Smooth muscle cell (in vitro differentiated cells): ENCODE measurements around the gene MDFI. TPM values are rescaled to one million over a fixed set of nuclear protein-coding genes. Genes with fewer than 3 reads are reported as not detected.

Experiments
- DNase-seq: peaks from one replicate; lab custom pipeline; 2025; ENCODE audit not compliant: unreplicated experiment; lab: John Stamatoyannopoulos, UW
- H2AFZ ChIP-seq: fragments of 200-600 bp; sonication (generic); 2 replicates; pipeline ENCODE4 v1.6.0; 2016; ENCODE audit warnings: antibody characterized with exemption, low read depth, mild to moderate bottlenecking
- H3F3A ChIP-seq: fragments of 200-600 bp; sonication (generic); 2 replicates; pipeline ENCODE4 v1.6.0; 2017; ENCODE audit warnings: antibody characterized with exemption, low read depth
- H3K27ac ChIP-seq: fragments of 200-600 bp; sonication (generic); 2 replicates; pipeline ENCODE4 v1.5.1; 2016; ENCODE audit warnings: low read depth, mild to moderate bottlenecking
- H3K27me3 ChIP-seq: fragments of 200-600 bp; sonication (generic); 2 replicates; pipeline ENCODE4 v1.6.1; 2016; ENCODE audit warnings: low read depth, mild to moderate bottlenecking
- H3K36me3 ChIP-seq: fragments of 200-600 bp; sonication (generic); 2 replicates; pipeline ENCODE4 v1.5.1; 2016; ENCODE audit warnings: low read depth
- H3K4me1 ChIP-seq: fragments of 200-600 bp; sonication (generic); 2 replicates; pipeline ENCODE4 v1.5.1; 2016; ENCODE audit warnings: low read depth
- H3K4me2 ChIP-seq: fragments of 200-600 bp; sonication (generic); 2 replicates; pipeline ENCODE4 v1.6.0; 2016; ENCODE audit warnings: mild to moderate bottlenecking
- H3K4me3 ChIP-seq: fragments of 200-600 bp; sonication (generic); 2 replicates; pipeline ENCODE4 v1.5.1; 2016; ENCODE audit warnings: mild to moderate bottlenecking
- H3K79me2 ChIP-seq: fragments of 200-600 bp; sonication (generic); 2 replicates; pipeline ENCODE4 v1.6.0; 2016; ENCODE audit warnings: low read depth, mild to moderate bottlenecking
- H3K9ac ChIP-seq: fragments of 200-600 bp; sonication (generic); 2 replicates; pipeline ENCODE4 v1.6.0; 2016; ENCODE audit warnings: low read depth
- H3K9me3 ChIP-seq: fragments of 200-600 bp; sonication (generic); replicated peaks from 2 replicates; pipeline ENCODE4 v1.5.1; 2016; ENCODE audit warnings: low read depth
- H4K20me1 ChIP-seq: fragments of 200-600 bp; sonication (generic); 2 replicates; pipeline ENCODE4 v1.6.0; 2016; ENCODE audit warnings: low read depth
- CTCF ChIP-seq: fragments of 200-600 bp; sonication (generic); IDR thresholded peaks from 2 replicates; pipeline ENCODE4 v1.5.1; 2017; ENCODE audit warnings: borderline replicate concordance, mild to moderate bottlenecking, antibody characterized with exemption; ENCODE audit not compliant: insufficient read depth, poor library complexity, severe bottlenecking
- WGBS: methylation state at CpG from one replicate; pipeline ENCODE4 v1.1.7; 2016; ENCODE audit warnings: low lambda C conversion rate; 5-methylcytosine and 5-hydroxymethylcytosine counted together
- polyA plus RNA-seq: library from polyadenylated mRNA; unstranded; fragments of >200 nt; fragmentation: Nextera tagmentation; extraction: Ambion mirVana; gene quantifications from 2 replicates; pipeline ENCODE4 v1.2.1, GENCODE V29; 2016
- total RNA-seq: library from RNA; depleted of rRNA; stranded (reverse); fragments of >200 nt; gene quantifications from 2 replicates; pipeline ENCODE4 v1.2.3, GENCODE V29; 2014

The MDFI gene
- total and polyA plus RNA-seq, 2 experiments from 2014 or later: 102 to 168 TPM

GRCh38 chr6:41691426-41692079, 53.3 kb downstream of the MDFI start:
- H3K36me3 ChIP-seq: no peaks in the 10 kb centered on the region
- no peaks in the 10 kb centered on the region for H3K27me3 ChIP-seq
- 81% methylated on average over 8 of the region's 8 CpGs for WGBS
- no peak overlapping the region for H3K9ac ChIP-seq
- H3K79me2 ChIP-seq: no peaks in the 10 kb centered on the region
- no peak overlapping the region for H3K27ac ChIP-seq
- TF ChIP-seq CTCF: no peak
- DNase-seq: no peak
- no peak overlapping the region for H3K4me2 ChIP-seq
- no peaks in the 10 kb centered on the region for H4K20me1 ChIP-seq
- no peak overlapping the region for H3K4me3 ChIP-seq
- H3F3A ChIP-seq: no peaks in the 10 kb centered on the region
- no peaks in the 10 kb centered on the region for H3K4me1 ChIP-seq
- no peak overlapping the region for H2AFZ ChIP-seq
- H3K9me3 ChIP-seq: no peaks in the 10 kb centered on the region

GRCh38 chr6:41692080-41692675, 53.9 kb downstream of the MDFI start:
- Histone ChIP-seq H3K4me2 (no peak overlapping the region), H3K27me3 (no peaks in the 10 kb centered on the region), H4K20me1 (no peaks in the 10 kb centered on the region), H3K9ac (no peak overlapping the region), H3K9me3 (no peaks in the 10 kb centered on the region), H2AFZ (no peak overlapping the region), H3K27ac (no peak overlapping the region), H3F3A (no peaks in the 10 kb centered on the region), H3K4me3 (no peak overlapping the region), H3K79me2 (no peaks in the 10 kb centered on the region), H3K36me3 (no peaks in the 10 kb centered on the region), H3K4me1 (no peaks in the 10 kb centered on the region)
- no peak for TF ChIP-seq CTCF
- no peak for DNase-seq

GRCh38 chr6:41692730-41693129, 54.5 kb downstream of the MDFI start:
- H3K79me2 ChIP-seq: no peaks in the 10 kb centered on the region
- no peak overlapping the region for H3K9ac ChIP-seq
- H3K4me2 ChIP-seq: no peak overlapping the region
- 93% methylated on average over 2 of the region's 2 CpGs for WGBS
- no peak for TF ChIP-seq CTCF
- no peak for DNase-seq
- H2AFZ ChIP-seq: no peak overlapping the region
- no peak overlapping the region for H3K4me3 ChIP-seq
- peaks cover 4% of the 10 kb centered on the region for H3F3A ChIP-seq
- no peaks in the 10 kb centered on the region for H3K9me3 ChIP-seq
- H4K20me1 ChIP-seq: no peaks in the 10 kb centered on the region
- H3K4me1 ChIP-seq: peaks cover 4% of the 10 kb centered on the region
- no peak overlapping the region for H3K27ac ChIP-seq
- no peaks in the 10 kb centered on the region for H3K36me3 ChIP-seq
- H3K27me3 ChIP-seq: no peaks in the 10 kb centered on the region
